GM12878 (cell line): ENCODE results near the gene RARS2. TPM values are rescaled to one million over a fixed set of nuclear protein-coding genes. Genes with fewer than 3 reads are reported as not detected.

Source experiments
- ATAC-seq: fragments of 200-7000 bp; cut with Tn5 transposase; 3 replicates; pipeline ENCODE4 v1.9.1; 2020; ENCODE audit warnings: mild to moderate bottlenecking, moderate library complexity
- BruUV-seq: library from RNA; stranded (reverse); fragments of 400-500 nt; replicated peaks from 2 replicates; lab custom pipeline; 2021; lab: Mats Ljungman, UMichigan
- CTCF ChIA-PET: fragments of 300-600 bp; sonication (Branson Sonifier 250); formaldehyde crosslinking; extraction: SDS; loops from one replicate; lab custom pipeline; 2021; ENCODE audit warnings: inconsistent platforms; lab: Yijun Ruan, JAX
- POLR2A ChIA-PET: fragments of 350-600 bp; formaldehyde crosslinking; extraction: SDS; loops from one replicate; lab custom pipeline; 2021; ENCODE audit warnings: inconsistent platforms; lab: Charles Lee
- RAD21 ChIA-PET: fragments of 300-600 bp; sonication (Branson Sonifier 250); formaldehyde crosslinking; loops from one replicate; lab custom pipeline; 2023; ENCODE audit warnings: antibody characterized with exemption; ENCODE audit not compliant: unreplicated experiment; lab: Charles Lee
- SMC1A ChIA-PET: fragments of 300-600 bp; sonication (Branson Sonifier 250); formaldehyde crosslinking; loops from one replicate; lab custom pipeline; 2023; ENCODE audit not compliant: unreplicated experiment, uncharacterized antibody; lab: Charles Lee
- DNase-seq: peaks from one replicate; pipeline ENCODE4 v3.0.0-alpha.2; 2011; ENCODE audit warnings: low read depth, low spot score
- FAIRE-seq: peaks from 3 replicates; lab custom pipeline; 2011; peaks lifted over from hg19 to GRCh38; lab: Jason Lieb, UNC
- H2AFZ ChIP-seq: 2 replicates; pipeline ENCODE4 v1.6.0; 2011; ENCODE audit warnings: low read depth, low read length, control low read depth; ENCODE audit not compliant: control insufficient read depth
- H3K27ac ChIP-seq: 2 replicates; pipeline ENCODE4 v1.5.1; 2011; ENCODE audit warnings: control low read depth; ENCODE audit not compliant: control insufficient read depth, insufficient read depth
- H3K27me3 ChIP-seq, 2 experiments: replicated peaks in 1 of 2; 2 replicates each; pipeline versions ENCODE4 v1.6.0 to v1.6.1; 2011; ENCODE audit warnings: low read length in 1 of 2; ENCODE audit not compliant: control insufficient read depth in 2 of 2, insufficient read depth in 2 of 2
- H3K36me3 ChIP-seq, 2 experiments: 2 replicates each; pipeline ENCODE4 v1.5.1; 2011; ENCODE audit warnings: low read length in 1 of 2; ENCODE audit not compliant: control insufficient read depth in 2 of 2, insufficient read depth in 2 of 2
- H3K4me1 ChIP-seq: 2 replicates; pipeline ENCODE4 v1.6.1; 2011; ENCODE audit warnings: mild to moderate bottlenecking, low read length, moderate library complexity, mixed read lengths; ENCODE audit not compliant: control insufficient read depth, insufficient read depth
- H3K4me2 ChIP-seq: 2 replicates; pipeline ENCODE4 v1.6.0; 2011; ENCODE audit warnings: control low read depth; ENCODE audit not compliant: control insufficient read depth, insufficient read depth
- H3K4me3 ChIP-seq: fragments of 200-600 bp; sonication (generic); 2 replicates; pipeline ENCODE4 v1.5.1; 2016
- H3K79me2 ChIP-seq: 2 replicates; pipeline ENCODE4 v1.6.0; 2011; ENCODE audit warnings: low read length; ENCODE audit not compliant: control insufficient read depth, insufficient read depth
- H3K9ac ChIP-seq: 2 replicates; pipeline ENCODE4 v1.8.0; 2011; ENCODE audit warnings: low read length, control low read depth, mixed read lengths; ENCODE audit not compliant: control insufficient read depth, insufficient read depth
- H3K9me3 ChIP-seq: replicated peaks from 3 replicates; pipeline ENCODE4 v1.5.1; 2011; ENCODE audit warnings: mild to moderate bottlenecking, low read length; ENCODE audit not compliant: control insufficient read depth, insufficient read depth
- H4K20me1 ChIP-seq: 2 replicates; pipeline ENCODE4 v1.6.0; 2011; ENCODE audit not compliant: control insufficient read depth, insufficient read depth
- BMI1 ChIP-seq: fragments of 450-650 bp; IDR thresholded peaks from 2 replicates; pipeline ENCODE4 v1.6.1; 2016; ENCODE audit warnings: mild to moderate bottlenecking, moderate library complexity, borderline replicate concordance
- GATAD2B ChIP-seq: fragments of 450-650 bp; conservative IDR thresholded peaks from 2 replicates; pipeline ENCODE4 v1.6.1; 2017; ENCODE audit warnings: low read depth, mild to moderate bottlenecking, moderate library complexity
- HDAC6 ChIP-seq: fragments of 200-600 bp; sonication (generic); IDR thresholded peaks from one replicate; pipeline ENCODE4 v1.8.0; 2017; ENCODE audit warnings: antibody characterized with exemption; ENCODE audit not compliant: unreplicated experiment
- MEF2A ChIP-seq: IDR thresholded peaks from 2 replicates; pipeline ENCODE4 v1.6.1; 2011; ENCODE audit warnings: low read depth, mild to moderate bottlenecking, low read length, moderate library complexity; ENCODE audit not compliant: insufficient read depth
- NFIC ChIP-seq: IDR thresholded peaks from 2 replicates; pipeline ENCODE4 v1.6.1; 2012; ENCODE audit warnings: low read depth, mild to moderate bottlenecking, inconsistent platforms, low read length, moderate library complexity
- PAX5 ChIP-seq: IDR thresholded peaks from 2 replicates; pipeline ENCODE4 v1.6.1; 2011; ENCODE audit warnings: low read depth, low read length, borderline replicate concordance
- SKIL ChIP-seq: fragments of 450-650 bp; IDR thresholded peaks from 2 replicates; pipeline ENCODE4 v1.6.1; 2017; ENCODE audit warnings: mild to moderate bottlenecking, low read depth, inconsistent platforms; ENCODE audit not compliant: poor library complexity, severe bottlenecking
- SP1 ChIP-seq: IDR thresholded peaks from one replicate; pipeline ENCODE4 v1.6.1; 2011; ENCODE audit warnings: low read depth, low read length
- SREBF2 ChIP-seq: IDR thresholded peaks from 2 replicates; pipeline ENCODE4 v1.6.1; 2012; ENCODE audit warnings: mild to moderate bottlenecking, low read length
- SUZ12 ChIP-seq: fragments of 200-600 bp; sonication (generic); IDR thresholded peaks from one replicate; pipeline ENCODE4 v1.6.1; 2018; ENCODE audit warnings: antibody characterized with exemption, mild to moderate bottlenecking; ENCODE audit not compliant: unreplicated experiment
- in situ Hi-C: fragments of 300-500 bp; cut with MboI; formaldehyde crosslinking; loops from 9 replicates; pipeline ENCODE4 v1.14.3; 2018; ENCODE audit warnings: mixed read lengths
- intact Hi-C: fragments of 100-400 bp; cut with micrococcal nuclease; formaldehyde crosslinking; loops from one replicate; pipeline ENCODE4 v1.14.2; 2022; ENCODE audit not compliant: unreplicated experiment
- polyA plus RNA-seq, 11 experiments: library from polyadenylated mRNA; depleted of rRNA in 4 of 11; unstranded in 6 of 11; stranded (reverse) in 5 of 11; fragments of >200 nt; fragmentation: Nextera tagmentation in 4 of 11; fragmentation: Illumina TruSeq in 1 of 11; extraction: Ambion mirVana in 4 of 11; extraction: Trizol in 1 of 11; gene quantifications; 1 replicate in 1 of 11; 2 replicates in 10 of 11; pipeline versions ENCODE4 v1.2.1 to v1.2.3, GENCODE V29; 2011 to 2016; ENCODE audit warnings: inconsistent platforms in 2 of 11, missing spikeins in 2 of 11, low read depth in 1 of 11
- total RNA-seq, 4 experiments: library from RNA; depleted of rRNA in 3 of 4; stranded (reverse); fragments of >200 nt in 3 of 4; fragmentation: Illumina TruSeq in 1 of 4; extraction: Trizol in 1 of 4; gene quantifications; 2 replicates each; pipeline versions ENCODE4 v1.2.1 to v1.2.3, GENCODE V29; 2013 to 2021
- TF ChIP-seq, protein P1 (sequence below): IDR thresholded peaks from 2 replicates; pipeline ENCODE4 v1.6.1; 2012; ENCODE audit warnings: low read depth, low read length, improper control_type of control experiment
- TF ChIP-seq, protein P2 (sequence below): fragments of 450-650 bp; IDR thresholded peaks from 2 replicates; pipeline ENCODE4 v1.6.1; 2018; ENCODE audit warnings: mild to moderate bottlenecking, low read depth, moderate library complexity; ENCODE audit not compliant: partially characterized antibody

The RARS2 gene
- total and polyA plus RNA-seq, 10 of the 15 experiments (the other 5 are each of a cell fraction or from before 2014, with no cell fraction given), result 18.3 to 54.2 (median 36.8) TPM

DNA sequence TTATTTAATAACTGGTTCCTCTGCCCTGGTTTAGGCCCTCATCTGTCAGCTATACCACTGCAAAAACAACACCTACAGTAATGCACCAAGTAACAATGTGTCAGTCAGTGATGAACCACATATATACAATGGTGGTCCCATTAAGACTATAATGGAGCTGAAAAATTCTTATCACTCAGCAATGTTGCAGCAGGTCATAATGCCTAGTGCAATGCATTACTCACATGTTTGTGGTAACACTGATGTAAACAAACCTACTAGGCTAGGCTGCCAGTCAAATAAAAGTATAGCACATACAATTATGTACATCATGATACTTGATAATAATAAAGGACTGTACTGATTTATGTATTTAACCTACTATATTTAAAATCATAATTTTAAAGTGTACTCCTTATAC, 31.3 kb downstream of the RARS2 start:
- H3K4me1 ChIP-seq, result no peaks in the 10 kb centered on the region
- no peak overlapping the region for H3K9ac ChIP-seq
- ChIA-PET POLR2A (interaction anchor here (0.6 kb wide), 1 partner anchor 69 kb away, joined by 3 read pairs; no protein-coding TSS in a partner anchor), SMC1A (interaction anchor here (0.9 to 1.6 kb wide), 4 partner anchors 8 to 679 kb away, joined by 3 to 5 read pairs (median 3); no protein-coding TSS in a partner anchor), RAD21 (no interaction called here), CTCF (interaction anchor here (0.6 kb wide), 1 partner anchor 273 kb away, joined by 3 read pairs; no protein-coding TSS in a partner anchor)
- DNase-seq (no peak), ATAC-seq (no peak), FAIRE-seq (no peak)
- H3K36me3 ChIP-seq, result peaks cover 0 to 15% of the 10 kb centered on the region in 2 experiments
- H3K4me2 ChIP-seq, result no peak overlapping the region
- H3K4me3 ChIP-seq, result no peak overlapping the region
- BruUV-seq, result no TSS peak
- intact Hi-C loops, result no loop called here
- in situ Hi-C loops, result no loop called here
- no peak overlapping the region for H2AFZ ChIP-seq
- TF ChIP-seq, protein P1, sequence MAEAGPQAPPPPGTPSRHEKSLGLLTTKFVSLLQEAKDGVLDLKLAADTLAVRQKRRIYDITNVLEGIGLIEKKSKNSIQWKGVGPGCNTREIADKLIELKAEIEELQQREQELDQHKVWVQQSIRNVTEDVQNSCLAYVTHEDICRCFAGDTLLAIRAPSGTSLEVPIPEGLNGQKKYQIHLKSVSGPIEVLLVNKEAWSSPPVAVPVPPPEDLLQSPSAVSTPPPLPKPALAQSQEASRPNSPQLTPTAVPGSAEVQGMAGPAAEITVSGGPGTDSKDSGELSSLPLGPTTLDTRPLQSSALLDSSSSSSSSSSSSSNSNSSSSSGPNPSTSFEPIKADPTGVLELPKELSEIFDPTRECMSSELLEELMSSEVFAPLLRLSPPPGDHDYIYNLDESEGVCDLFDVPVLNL, result no peak
- TF ChIP-seq GATAD2B (no peak), PAX5 (no peak), MEF2A (no peak), BMI1 (no peak), HDAC6 (no peak)
- no peaks in the 10 kb centered on the region for H3K27me3 ChIP-seq
- H3K9me3 ChIP-seq, result no peaks in the 10 kb centered on the region
- H4K20me1 ChIP-seq, result no peaks in the 10 kb centered on the region
- H3K79me2 ChIP-seq, result no peaks in the 10 kb centered on the region
- no peak overlapping the region for H3K27ac ChIP-seq

DNA sequence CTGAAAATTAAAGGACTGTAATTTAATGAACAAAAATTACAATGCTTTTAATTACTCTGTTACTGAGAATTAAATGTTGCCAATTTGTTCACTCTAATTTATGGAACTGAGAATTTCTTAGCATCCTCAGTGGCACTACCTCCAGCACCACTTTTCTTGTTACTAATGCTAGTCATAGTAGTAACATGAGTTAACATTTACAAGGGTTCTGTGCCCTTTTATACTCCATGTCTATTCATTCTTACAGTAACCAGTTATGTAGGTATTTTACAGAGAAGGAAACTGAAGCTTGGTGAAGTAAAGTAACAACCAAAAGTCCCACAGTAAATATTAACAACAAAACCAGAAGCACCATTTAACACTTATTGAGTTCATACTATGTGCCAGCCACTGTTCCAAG, 34.3 kb downstream of the RARS2 start:
- no peak overlapping the region for H3K9ac ChIP-seq
- ATAC-seq, result no peak
- no peaks in the 10 kb centered on the region for H3K27me3 ChIP-seq
- H3K4me1 ChIP-seq, result no peaks in the 10 kb centered on the region
- H3K27ac ChIP-seq, result no peak overlapping the region
- TF ChIP-seq SKIL (no peak), SUZ12 (no peak), NFIC (no peak), SREBF2 (no peak), SP1 (no peak)
- TF ChIP-seq, protein P2, sequence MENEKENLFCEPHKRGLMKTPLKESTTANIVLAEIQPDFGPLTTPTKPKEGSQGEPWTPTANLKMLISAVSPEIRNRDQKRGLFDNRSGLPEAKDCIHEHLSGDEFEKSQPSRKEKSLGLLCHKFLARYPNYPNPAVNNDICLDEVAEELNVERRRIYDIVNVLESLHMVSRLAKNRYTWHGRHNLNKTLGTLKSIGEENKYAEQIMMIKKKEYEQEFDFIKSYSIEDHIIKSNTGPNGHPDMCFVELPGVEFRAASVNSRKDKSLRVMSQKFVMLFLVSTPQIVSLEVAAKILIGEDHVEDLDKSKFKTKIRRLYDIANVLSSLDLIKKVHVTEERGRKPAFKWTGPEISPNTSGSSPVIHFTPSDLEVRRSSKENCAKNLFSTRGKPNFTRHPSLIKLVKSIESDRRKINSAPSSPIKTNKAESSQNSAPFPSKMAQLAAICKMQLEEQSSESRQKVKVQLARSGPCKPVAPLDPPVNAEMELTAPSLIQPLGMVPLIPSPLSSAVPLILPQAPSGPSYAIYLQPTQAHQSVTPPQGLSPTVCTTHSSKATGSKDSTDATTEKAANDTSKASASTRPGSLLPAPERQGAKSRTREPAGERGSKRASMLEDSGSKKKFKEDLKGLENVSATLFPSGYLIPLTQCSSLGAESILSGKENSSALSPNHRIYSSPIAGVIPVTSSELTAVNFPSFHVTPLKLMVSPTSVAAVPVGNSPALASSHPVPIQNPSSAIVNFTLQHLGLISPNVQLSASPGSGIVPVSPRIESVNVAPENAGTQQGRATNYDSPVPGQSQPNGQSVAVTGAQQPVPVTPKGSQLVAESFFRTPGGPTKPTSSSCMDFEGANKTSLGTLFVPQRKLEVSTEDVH, result no peak
- TF ChIP-seq, all 136 proteins: peak for 0
- H3K9me3 ChIP-seq, result no peaks in the 10 kb centered on the region
- H4K20me1 ChIP-seq, result no peaks in the 10 kb centered on the region
- DNase-seq (no peak), FAIRE-seq (peak; percentile 23)
- ChIA-PET SMC1A (interaction anchor here (1.2 kb wide), 1 partner anchor 147 kb away, joined by 3 read pairs; the partner anchor contains the start of gene CFAP206), CTCF (no interaction called here), RAD21 (no interaction called here), POLR2A (no interaction called here)
- H3K4me2 ChIP-seq, result no peak overlapping the region
- no TSS peak for BruUV-seq
- in situ Hi-C loops, result no loop called here
- no peaks in the 10 kb centered on the region for H3K79me2 ChIP-seq
- H3K36me3 ChIP-seq, result peaks cover 1 to 9% of the 10 kb centered on the region in 2 experiments; a peak in 3 of 4 replicates
- intact Hi-C loops, result no loop called here
- H2AFZ ChIP-seq, result no peak overlapping the region
- no peak overlapping the region for H3K4me3 ChIP-seq
